ENCODE data around the gene ESYT2.

The ESYT2 gene

DNA sequence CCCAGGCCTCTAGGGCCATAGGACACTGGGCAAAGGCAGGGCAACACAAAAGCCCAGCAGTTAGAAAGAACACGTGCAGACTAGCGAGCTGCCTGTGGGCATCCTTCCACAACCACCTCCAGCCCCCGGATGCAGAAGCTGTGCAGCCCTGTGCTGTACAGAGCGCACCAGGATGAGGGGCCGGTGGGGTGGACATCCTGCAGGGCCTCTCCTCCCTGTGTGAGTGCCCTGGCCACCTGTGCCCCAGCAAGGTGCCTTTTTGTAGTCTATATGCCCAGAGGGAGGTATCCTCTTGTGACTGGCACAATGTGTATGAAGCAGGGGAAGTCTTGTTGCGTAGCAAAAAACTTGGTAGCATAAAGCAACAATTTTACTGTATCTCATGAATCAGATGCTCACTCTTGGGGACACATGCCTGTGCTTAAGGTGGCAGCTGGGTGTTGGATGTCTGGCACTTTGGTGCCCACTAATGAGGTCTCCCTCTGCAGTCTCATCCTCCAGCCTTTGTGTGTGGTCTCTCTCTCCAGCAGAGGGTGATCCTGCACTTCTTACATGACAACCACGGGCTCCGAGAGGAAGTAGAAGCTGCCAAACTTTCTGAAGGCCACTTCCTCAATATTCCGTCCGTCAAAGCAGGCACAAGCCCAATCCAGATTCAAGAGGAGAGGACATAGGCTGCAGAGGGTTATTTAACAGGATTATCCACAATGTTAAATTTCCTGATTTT, 133.4 kb downstream of the ESYT2 start:
- peak; percentile 24 for DNase-seq (ENCODE audit: low read depth)

- no peak for DNase-seq (ENCODE audit: low read depth)
These were observed 134.3 kb downstream of the ESYT2 start for GRCh38 chr7:158695056-158695455.

- DNase-seq (ENCODE audit: low read depth), result no peak
These were observed 134.7 kb downstream of the ESYT2 start for GRCh38 chr7:158694650-158695049.

DNA sequence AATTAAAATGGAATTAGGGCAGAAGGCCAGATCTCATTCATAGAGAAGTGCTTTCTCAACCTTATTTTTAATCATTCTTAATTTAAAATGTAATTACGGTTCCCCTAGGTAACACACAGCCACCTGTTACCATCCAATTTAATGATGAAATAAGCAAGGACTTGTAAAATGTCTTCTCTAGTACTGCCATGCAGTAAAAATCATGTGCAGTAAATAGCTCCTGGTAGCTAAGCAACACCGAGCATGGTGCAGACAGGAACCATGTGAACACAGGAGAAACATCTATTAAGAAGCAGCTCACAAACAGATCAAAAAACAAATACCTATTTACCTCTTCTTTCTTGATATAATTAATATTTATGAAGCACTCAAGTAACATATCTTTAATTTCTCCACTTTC, 139.8 kb downstream of the ESYT2 start:
- DNase-seq (ENCODE audit: low read depth), result no peak

DNA sequence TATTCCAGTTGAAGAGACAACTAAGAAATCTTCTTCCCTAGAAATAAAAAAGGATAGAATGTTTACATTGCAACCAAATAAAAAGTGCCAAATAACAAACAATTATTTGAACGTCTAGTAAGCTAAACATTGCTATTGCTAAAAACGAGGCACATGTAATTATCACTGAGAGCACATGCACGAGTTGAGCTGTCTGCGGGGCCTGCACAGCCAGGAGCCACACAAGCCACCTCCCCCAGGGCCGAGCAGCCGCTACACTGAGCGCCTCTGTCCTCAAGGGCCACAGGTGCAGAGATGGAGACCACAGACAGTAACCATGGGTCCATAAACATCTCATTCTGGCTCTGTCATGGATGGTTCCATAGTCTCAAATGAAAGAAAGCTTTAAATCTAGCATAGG, 141.9 kb downstream of the ESYT2 start:
- no peak for DNase-seq (ENCODE audit: low read depth)

DNA sequence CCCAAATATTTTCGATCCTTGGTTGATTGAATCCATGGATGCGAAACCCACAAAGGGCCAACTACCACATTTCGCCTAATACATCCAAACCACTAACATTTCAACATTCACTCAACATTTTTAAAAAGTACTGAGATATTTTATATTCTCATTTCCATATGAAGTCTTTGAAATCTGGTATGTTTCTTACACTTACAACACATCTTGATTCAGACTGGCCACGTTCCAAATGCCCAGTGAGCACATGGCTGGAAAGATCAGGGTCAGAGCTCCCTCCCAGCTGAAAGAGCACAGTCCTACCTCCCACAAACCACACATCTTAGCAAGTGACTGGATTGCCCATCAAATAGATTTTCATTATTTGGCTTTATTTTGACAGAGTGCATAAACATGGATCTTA, 143.6 kb downstream of the ESYT2 start:
- DNase-seq (ENCODE audit: low read depth), result no peak

DNA sequence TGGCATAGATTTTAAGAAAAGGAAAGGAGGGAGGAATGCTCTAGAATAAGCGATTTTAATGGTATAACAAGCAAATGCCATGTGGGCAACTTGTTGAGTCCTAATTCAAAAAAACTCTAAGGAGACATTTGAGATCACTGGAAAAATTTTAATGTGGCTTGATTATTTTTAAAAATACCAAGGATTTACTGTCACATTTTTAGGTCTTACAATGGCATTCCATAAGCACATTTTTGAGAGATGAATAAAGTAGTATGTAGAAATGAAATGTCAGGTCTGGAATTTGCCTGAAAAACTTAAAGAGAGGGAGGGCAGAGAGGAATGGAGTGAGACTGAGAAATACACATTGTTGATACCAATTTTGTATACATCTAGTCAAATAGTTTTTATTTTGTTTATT, 145.0 kb downstream of the ESYT2 start:
- no peak for DNase-seq (ENCODE audit: low read depth)

DNA sequence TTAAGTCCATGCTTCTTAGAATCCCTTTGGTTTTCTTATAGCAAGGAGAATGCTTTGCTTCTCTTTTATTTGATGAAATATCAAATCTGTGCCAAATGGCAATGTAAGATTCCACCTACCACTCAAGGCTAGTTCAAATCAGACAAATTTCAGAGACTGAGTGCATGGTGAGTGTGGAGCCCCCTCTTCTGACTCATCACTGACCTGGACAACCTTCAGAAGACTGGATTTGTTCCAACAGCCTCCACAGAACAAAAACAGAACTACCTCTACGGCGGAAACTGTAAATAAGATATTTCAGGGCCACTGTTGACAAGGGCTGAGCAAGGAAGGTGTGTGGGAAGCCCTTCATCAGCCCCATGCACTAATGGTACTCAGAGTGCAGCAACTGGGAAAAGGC, 145.8 kb downstream of the ESYT2 start:
- no peak for DNase-seq (ENCODE audit: low read depth)

GRCh38 chr7:158682456-158682855, 146.9 kb downstream of the ESYT2 start:
- no peak for DNase-seq (ENCODE audit: low read depth)

Data from stimulated activated CD8-positive, alpha-beta memory T cell treated with anti-CD3 and anti-CD28 coated beads, Interleukin-12 subunit alpha, Interleukin-12 subunit beta, amount 100 ng/mL, for 4 hours (primary cell).